Esophagus squamous epithelium (tissue), 5 donors: Measurements from ENCODE around the gene TPM4. TPM values are rescaled to one million over a fixed set of nuclear protein-coding genes. Genes with fewer than 3 reads are reported as not detected.

ENCODE experiments used
- DNase-seq: peaks from one replicate; lab custom pipeline; 2025; lab: John Stamatoyannopoulos, UW
- H3K27ac ChIP-seq, 4 donors: fragments of 200-600 bp; sonication (generic); one replicate each; pipeline ENCODE4 v1.5.1; 2016 to 2019; ENCODE audit warnings: mild to moderate bottlenecking in 1 of 4
- H3K27me3 ChIP-seq, 4 donors: fragments of 200-600 bp; sonication (generic); 1 replicate in 3 of 4; 2 replicates in 1 of 4; pipeline versions ENCODE4 v1.5.1 to v1.6.0; 2017 to 2021; ENCODE audit warnings: antibody characterized with exemption in 1 of 4
- H3K36me3 ChIP-seq, 3 donors: fragments of 200-600 bp; sonication (generic); one replicate each; pipeline ENCODE4 v1.5.1; 2016 to 2019
- H3K4me1 ChIP-seq, 3 donors: fragments of 200-600 bp; sonication (generic); one replicate each; pipeline ENCODE4 v1.5.1; 2017 to 2019
- H3K4me3 ChIP-seq, 4 donors: fragments of 200-600 bp; sonication (generic); 1 replicate in 3 of 4; 2 replicates in 1 of 4; pipeline ENCODE4 v1.5.1; 2016 to 2019; ENCODE audit warnings: mild to moderate bottlenecking in 2 of 4, moderate library complexity in 1 of 4
- H3K9me3 ChIP-seq, 3 donors: fragments of 200-600 bp; sonication (generic); one replicate each; pipeline ENCODE4 v1.5.1; 2016 to 2019
- POLR2A ChIP-seq, 4 donors: fragments of 450-650 bp; IDR thresholded peaks; one replicate each; pipeline ENCODE4 v1.6.1; 2017; ENCODE audit warnings: antibody characterized with exemption in 4 of 4, mild to moderate bottlenecking in 4 of 4, moderate library complexity in 3 of 4
- WGBS, 2 donors: methylation state at CpG; one replicate each; pipeline ENCODE4 v1.1.5; 2018; 5-methylcytosine and 5-hydroxymethylcytosine counted together
- intact Hi-C: fragments of 100-400 bp; cut with DNase I; formaldehyde crosslinking; loops from one replicate; pipeline ENCODE4 v1.15.0; 2022
- total RNA-seq, 4 donors: library from RNA; depleted of rRNA; stranded (reverse); fragments of >200 nt; gene quantifications; one replicate each; pipeline ENCODE4 v1.1.0, GENCODE V29; 2016
- TF ChIP-seq, protein P1 (sequence below), 6 experiments: fragments of 450-650 bp in 4 of 6; fragments of 200-600 bp in 2 of 6; sonication (generic) in 2 of 6; IDR thresholded peaks; one replicate each; pipeline ENCODE4 v1.5.1; 2016 to 2019; ENCODE audit warnings: antibody characterized with exemption in 6 of 6, mild to moderate bottlenecking in 4 of 6, moderate library complexity in 4 of 6
- donor health status: DM: yes; HTN: yes; CAD: no.

TPM4 gene
- total RNA-seq, 4 donors from 2014 or later = 307 to 577 (median 369) TPM

DNA sequence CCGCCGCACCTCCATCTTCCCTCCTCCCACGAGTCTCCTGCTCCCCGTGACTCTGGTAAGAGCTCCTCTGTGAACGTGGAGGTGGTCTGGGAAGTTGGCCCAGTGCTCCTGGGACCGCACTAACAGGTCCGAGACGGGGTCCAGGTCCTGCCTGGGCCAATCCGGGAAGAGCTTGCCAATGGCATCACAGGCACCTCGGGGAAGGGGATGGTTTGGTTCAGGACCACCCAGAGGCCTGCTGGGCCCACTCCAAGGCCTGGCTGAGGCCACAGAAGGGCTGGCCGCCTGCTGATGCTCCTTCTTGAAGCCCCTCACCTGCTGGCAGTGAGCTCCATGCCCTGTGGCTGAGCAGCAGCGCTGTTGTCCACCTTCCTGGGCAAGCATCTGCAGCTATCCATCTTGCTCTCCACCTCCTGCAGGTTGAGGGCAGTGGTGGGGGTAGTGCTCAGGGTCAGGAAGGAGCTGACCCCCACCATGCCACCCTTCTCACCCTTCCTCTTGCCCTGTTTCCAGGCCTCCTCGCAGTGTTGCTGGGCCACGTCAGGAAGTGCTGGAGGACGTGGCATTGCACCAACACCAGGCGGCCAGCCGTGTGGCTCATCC lies 41.2 kb upstream of the TPM4 start:
- 62 to 82% methylated on average over 5 to 11 of the region's 17 CpGs for WGBS, 2 donors
- Histone ChIP-seq H3K36me3 (no peaks in the 10 kb centered on the region), H3K4me3 (no peak overlapping the region), H3K27me3 (no peaks in the 10 kb centered on the region), H3K9me3 (no peaks in the 10 kb centered on the region), H3K4me1 (no peaks in the 10 kb centered on the region), H3K27ac (no peak overlapping the region)
- no peak for DNase-seq
- TF ChIP-seq POLR2A (IDR thresholded peaks at IDR 0.05) = no peak
- TF ChIP-seq, protein P1, sequence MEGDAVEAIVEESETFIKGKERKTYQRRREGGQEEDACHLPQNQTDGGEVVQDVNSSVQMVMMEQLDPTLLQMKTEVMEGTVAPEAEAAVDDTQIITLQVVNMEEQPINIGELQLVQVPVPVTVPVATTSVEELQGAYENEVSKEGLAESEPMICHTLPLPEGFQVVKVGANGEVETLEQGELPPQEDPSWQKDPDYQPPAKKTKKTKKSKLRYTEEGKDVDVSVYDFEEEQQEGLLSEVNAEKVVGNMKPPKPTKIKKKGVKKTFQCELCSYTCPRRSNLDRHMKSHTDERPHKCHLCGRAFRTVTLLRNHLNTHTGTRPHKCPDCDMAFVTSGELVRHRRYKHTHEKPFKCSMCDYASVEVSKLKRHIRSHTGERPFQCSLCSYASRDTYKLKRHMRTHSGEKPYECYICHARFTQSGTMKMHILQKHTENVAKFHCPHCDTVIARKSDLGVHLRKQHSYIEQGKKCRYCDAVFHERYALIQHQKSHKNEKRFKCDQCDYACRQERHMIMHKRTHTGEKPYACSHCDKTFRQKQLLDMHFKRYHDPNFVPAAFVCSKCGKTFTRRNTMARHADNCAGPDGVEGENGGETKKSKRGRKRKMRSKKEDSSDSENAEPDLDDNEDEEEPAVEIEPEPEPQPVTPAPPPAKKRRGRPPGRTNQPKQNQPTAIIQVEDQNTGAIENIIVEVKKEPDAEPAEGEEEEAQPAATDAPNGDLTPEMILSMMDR (IDR thresholded peaks at IDR 0.05) = no peak
- intact Hi-C loops = loop anchor here (5.0 kb wide), 1 partner anchor 152 kb away; the partner anchor contains the start of gene FAM32A

DNA sequence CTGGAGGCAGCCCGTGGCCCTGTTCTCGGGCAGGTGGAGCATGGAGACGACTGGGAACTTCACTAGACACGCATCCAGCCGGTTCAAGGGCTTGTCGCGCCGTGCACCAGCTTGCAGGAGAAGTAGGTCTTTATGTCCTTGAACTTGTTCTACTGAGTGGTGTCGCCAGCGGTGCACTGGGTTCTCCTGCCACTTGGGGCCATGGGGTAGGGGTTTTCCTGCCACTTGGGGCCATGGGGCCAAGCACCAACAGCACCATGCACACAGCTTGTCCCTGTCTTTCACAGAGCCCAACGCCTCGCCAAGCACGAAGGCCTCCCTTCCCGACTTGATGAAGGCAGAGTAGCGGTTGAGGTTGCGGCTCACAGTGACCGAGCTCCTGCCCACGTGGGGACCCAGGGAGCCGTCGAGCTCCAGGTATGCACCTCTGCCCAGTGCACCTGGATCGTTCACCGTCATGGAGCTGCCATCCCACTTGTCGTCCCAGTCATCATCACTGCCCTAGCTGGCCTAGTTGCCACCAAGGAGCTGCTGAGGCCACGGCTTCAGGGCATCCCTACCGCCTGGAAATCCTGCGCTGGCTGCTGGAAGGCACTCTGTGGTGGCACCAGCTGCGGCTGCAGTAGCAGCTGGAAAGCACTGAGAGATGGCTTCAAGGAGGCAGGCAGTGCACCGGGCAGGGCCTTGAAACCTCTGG lies 40.5 kb upstream of the TPM4 start:
- Histone ChIP-seq H3K27ac (no peak overlapping the region), H3K36me3 (no peaks in the 10 kb centered on the region), H3K4me1 (peaks cover 0 to 2% (median 0%) of the 10 kb centered on the region in 3 donors), H3K4me3 (no peak overlapping the region), H3K9me3 (no peaks in the 10 kb centered on the region), H3K27me3 (no peaks in the 10 kb centered on the region)
- WGBS, 2 donors = 90% methylated on average over 2 of the region's 28 CpGs; no CpG with 5 or more reads in 1 of the 2 donors
- intact Hi-C loops = loop anchor here (5.0 kb wide), 1 partner anchor 152 kb away; the partner anchor contains the start of gene FAM32A
- DNase-seq = no peak
- TF ChIP-seq, protein P1 (IDR thresholded peaks at IDR 0.05) = no peak
- TF ChIP-seq POLR2A (IDR thresholded peaks at IDR 0.05) = no peak

DNA sequence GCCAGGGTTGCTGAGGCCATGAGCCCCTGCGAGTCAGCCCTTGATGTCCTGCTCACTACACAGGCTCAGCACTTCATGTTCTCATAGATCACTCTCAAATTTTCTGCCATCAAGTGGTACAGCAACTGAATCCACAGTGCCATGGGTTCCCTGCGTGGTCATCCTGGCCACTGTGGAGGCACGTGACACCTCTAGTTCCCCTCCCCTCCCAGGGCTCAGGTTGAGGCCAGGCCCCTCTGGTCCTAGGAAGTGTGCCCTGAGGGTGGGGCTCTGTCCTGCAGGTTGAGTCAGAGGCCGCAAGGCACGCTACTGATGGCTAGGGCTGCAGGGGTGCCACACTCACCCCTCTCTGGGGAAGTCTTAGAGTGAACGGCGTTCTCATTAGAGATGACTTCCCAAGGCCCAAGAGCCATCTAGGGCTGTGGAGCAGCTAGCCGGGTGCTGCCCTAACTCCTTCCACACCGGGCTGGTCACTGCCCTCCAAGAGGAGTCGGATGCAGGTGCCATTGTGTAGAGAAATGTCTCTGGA lies 39.8 kb upstream of the TPM4 start:
- no peaks in the 10 kb centered on the region for H3K9me3 ChIP-seq
- no peak overlapping the region for H3K4me3 ChIP-seq
- no peaks in the 10 kb centered on the region for H3K27me3 ChIP-seq
- H3K36me3 ChIP-seq = no peaks in the 10 kb centered on the region
- DNase-seq = no peak
- TF ChIP-seq, protein P1 (IDR thresholded peaks at IDR 0.05) = no peak
- intact Hi-C loops = loop anchor here (5.0 kb wide), 1 partner anchor 151 kb away; the partner anchor contains the start of gene FAM32A
- 67 to 93% methylated on average over 4 to 6 of the region's 10 CpGs for WGBS, 2 donors
- H3K4me1 ChIP-seq = peaks cover 0 to 9% (median 4%) of the 10 kb centered on the region in 3 donors
- H3K27ac ChIP-seq = no peak overlapping the region

DNA sequence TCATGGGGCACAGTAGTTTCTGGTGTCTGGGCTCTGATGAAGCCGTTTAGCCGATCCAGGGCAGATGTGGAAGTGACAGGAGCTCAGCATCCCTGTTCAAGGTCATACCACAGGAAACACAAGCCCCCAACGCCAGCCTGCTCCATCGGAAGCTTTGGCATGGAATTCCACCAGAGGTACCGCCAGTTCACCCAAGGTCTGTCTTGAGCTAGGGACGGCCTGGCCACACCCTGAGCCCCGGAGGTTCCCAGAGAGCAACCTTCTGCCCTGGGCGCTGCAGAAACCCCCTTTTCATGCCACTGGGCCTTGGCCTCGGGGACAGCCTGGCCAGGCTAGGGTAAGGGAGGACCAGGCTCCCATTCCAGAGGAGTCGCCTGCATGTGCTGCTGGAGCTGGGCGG lies 39.4 kb upstream of the TPM4 start:
- no peak for DNase-seq
- Histone ChIP-seq H3K27me3 (no peaks in the 10 kb centered on the region), H3K4me1 (peaks cover 0 to 14% (median 8%) of the 10 kb centered on the region in 3 donors), H3K9me3 (no peaks in the 10 kb centered on the region), H3K27ac (no peak overlapping the region), H3K36me3 (no peaks in the 10 kb centered on the region), H3K4me3 (no peak overlapping the region)
- intact Hi-C loops = loop anchor here (5.0 kb wide), 1 partner anchor 150 kb away; the partner anchor contains the start of gene FAM32A
- no peak for TF ChIP-seq POLR2A (IDR thresholded peaks at IDR 0.05)
- TF ChIP-seq, protein P1 (IDR thresholded peaks at IDR 0.05) = no peak
- 100% methylated on average over 1 of the region's 11 CpGs; no CpG with 5 or more reads in 1 of the 2 donors for WGBS, 2 donors
